Endothelial cell of umbilical vein (primary cell): ENCODE data around the gene ALS2. TPM values are rescaled to one million over a fixed set of nuclear protein-coding genes. Genes with fewer than 3 reads are reported as not detected.

Experiments used
- BruUV-seq: library from RNA; stranded (reverse); fragments of 400-500 nt; replicated peaks from 2 replicates; lab custom pipeline; 2021; lab: Mats Ljungman, UMichigan
- CTCF ChIA-PET: fragments of 300-600, 350-600 bp; sonication (Branson Sonifier 250); formaldehyde crosslinking; loops from one replicate; lab custom pipeline; 2021; ENCODE audit warnings: antibody characterized with exemption, inconsistent platforms; lab: Charles Lee
- POLR2A ChIA-PET: fragments of 300-600, 350-600 bp; sonication (Branson Sonifier 250); formaldehyde crosslinking; loops from one replicate; lab custom pipeline; 2021; ENCODE audit warnings: antibody characterized with exemption, inconsistent platforms; lab: Charles Lee
- DNase-seq: peaks from one replicate; pipeline ENCODE4 v3.0.0-alpha.2; 2011; ENCODE audit warnings: low read depth, low spot score
- FAIRE-seq: peaks from 2 replicates; lab custom pipeline; 2011; peaks lifted over from hg19 to GRCh38; lab: Jason Lieb, UNC
- H2AFZ ChIP-seq: 2 replicates; pipeline ENCODE4 v1.6.0; 2012; ENCODE audit warnings: low read depth, low read length, control low read depth, inconsistent platforms
- H3K27ac ChIP-seq: 2 replicates; pipeline ENCODE4 v1.5.1; 2011; ENCODE audit warnings: low read depth, mild to moderate bottlenecking, control low read depth, low read length, moderate library complexity; ENCODE audit not compliant: insufficient read depth
- H3K27me3 ChIP-seq, 2 experiments: 2 replicates each; pipeline versions ENCODE4 v1.6.0 to v1.6.1; 2011; ENCODE audit warnings: low read length in 2 of 2, mixed read lengths in 1 of 2; ENCODE audit not compliant: control insufficient read depth in 2 of 2, insufficient read depth in 2 of 2
- H3K36me3 ChIP-seq, 2 experiments: 2 replicates in 1 of 2; 3 replicates in 1 of 2; pipeline ENCODE4 v1.5.1; 2011; ENCODE audit warnings: low read length in 2 of 2, mild to moderate bottlenecking in 1 of 2, moderate library complexity in 1 of 2; ENCODE audit not compliant: control insufficient read depth in 2 of 2, insufficient read depth in 2 of 2; ENCODE audit errors: extremely low read depth in 1 of 2
- H3K4me1 ChIP-seq: 3 replicates; pipeline ENCODE4 v1.5.1; 2011; ENCODE audit warnings: mild to moderate bottlenecking, low read length; ENCODE audit not compliant: control insufficient read depth, insufficient read depth; ENCODE audit errors: extremely low read depth
- H3K4me2 ChIP-seq: 2 replicates; pipeline ENCODE4 v1.6.1; 2011; ENCODE audit warnings: low read length, control low read depth, mixed read lengths; ENCODE audit not compliant: insufficient read depth
- H3K4me3 ChIP-seq, 3 experiments: fragments of 200-600 bp in 1 of 3; sonication (generic), shearing (Covaris generic) in 1 of 3; replicated peaks in 1 of 3; 2 replicates each; pipeline ENCODE4 v1.5.1; 2011 to 2016; ENCODE audit warnings: control low read depth in 3 of 3, low read length in 3 of 3, mild to moderate bottlenecking in 2 of 3, inconsistent platforms in 1 of 3, low read depth in 1 of 3, moderate library complexity in 1 of 3; ENCODE audit not compliant: insufficient read depth in 1 of 3
- H3K79me2 ChIP-seq: 2 replicates; pipeline ENCODE4 v1.6.0; 2012; ENCODE audit warnings: low read length, inconsistent platforms; ENCODE audit not compliant: control insufficient read depth, insufficient read depth
- H3K9ac ChIP-seq: replicated peaks from 2 replicates; pipeline ENCODE3; 2011; ENCODE audit warnings: low read length, control low read depth; ENCODE audit not compliant: insufficient read depth; ENCODE audit errors: extremely low read depth
- H3K9me1 ChIP-seq: replicated peaks from 3 replicates; pipeline ENCODE4 v1.6.0; 2011; ENCODE audit warnings: mild to moderate bottlenecking, low read length; ENCODE audit not compliant: control insufficient read depth, insufficient read depth; ENCODE audit errors: extremely low read depth
- H3K9me3 ChIP-seq: replicated peaks from 2 replicates; pipeline ENCODE4 v1.5.1; 2012; ENCODE audit warnings: low read length, inconsistent platforms; ENCODE audit not compliant: control insufficient read depth, insufficient read depth
- H4K20me1 ChIP-seq: replicated peaks from 2 replicates; pipeline ENCODE3; 2011; ENCODE audit warnings: mild to moderate bottlenecking, low read length; ENCODE audit not compliant: control insufficient read depth, insufficient read depth; ENCODE audit errors: extremely low read depth
- CTCF ChIP-seq, 2 donors: IDR thresholded peaks; 1 replicate in 1 of 2; 2 replicates in 1 of 2; pipeline ENCODE4 v1.5.1; 2011; ENCODE audit warnings: low read length in 2 of 2, mild to moderate bottlenecking in 2 of 2, moderate library complexity in 2 of 2, control low read depth in 1 of 2, inconsistent platforms in 1 of 2, low read depth in 1 of 2; ENCODE audit not compliant: insufficient read depth in 1 of 2; ENCODE audit errors: extremely low read depth in 1 of 2
- EZH2 ChIP-seq: IDR thresholded peaks from 2 replicates; pipeline ENCODE4 v1.6.1; 2012; ENCODE audit warnings: borderline replicate concordance, low read depth, mild to moderate bottlenecking, moderate library complexity, low read length, inconsistent platforms; ENCODE audit not compliant: severe bottlenecking
- FOS ChIP-seq: IDR thresholded peaks from 2 replicates; pipeline ENCODE4 v1.6.1; 2011; ENCODE audit warnings: mild to moderate bottlenecking, low read length, moderate library complexity, borderline replicate concordance; ENCODE audit not compliant: insufficient read depth
- GATA2 ChIP-seq: IDR thresholded peaks from 2 replicates; pipeline ENCODE4 v1.7.0; 2011; ENCODE audit warnings: low read depth, mild to moderate bottlenecking, moderate library complexity, mixed read lengths, low read length; ENCODE audit not compliant: insufficient read length, insufficient read depth
- JUN ChIP-seq: IDR thresholded peaks from 2 replicates; pipeline ENCODE4 v1.6.1; 2011; ENCODE audit warnings: borderline replicate concordance, low read depth; ENCODE audit not compliant: insufficient read length, insufficient read depth
- MAX ChIP-seq: IDR thresholded peaks from 2 replicates; pipeline ENCODE4 v1.6.1; 2011; ENCODE audit not compliant: insufficient read depth, insufficient read length
- MYC ChIP-seq: IDR thresholded peaks from one replicate; pipeline ENCODE4 v1.6.1; 2011; ENCODE audit warnings: mild to moderate bottlenecking, low read depth, low read length
- POLR2A ChIP-seq: IDR thresholded peaks from 2 replicates; pipeline ENCODE4 v1.6.1; 2012; ENCODE audit warnings: low read depth, mild to moderate bottlenecking, control low read depth, low read length
- POLR2AphosphoS5 ChIP-seq: IDR thresholded peaks from 2 replicates; pipeline ENCODE4 v1.6.1; 2012; ENCODE audit warnings: low read depth, mild to moderate bottlenecking, control low read depth, low read length, moderate library complexity; ENCODE audit not compliant: insufficient read depth
- dilution Hi-C: fragments of 300-500 bp; cut with MboI; formaldehyde crosslinking; loops from one replicate; pipeline ENCODE4 v1.15.0; 2019; ENCODE audit warnings: low sequenced_read_pairs; ENCODE audit not compliant: extremely low pct_ligation_motif_present
- intact Hi-C: fragments of 100-400 bp; cut with micrococcal nuclease; formaldehyde crosslinking; loops from one replicate; pipeline ENCODE4 v1.10.0; 2022
- polyA plus RNA-seq, 4 experiments: library from polyadenylated mRNA; depleted of rRNA in 3 of 4; stranded (reverse) in 3 of 4; unstranded in 1 of 4; fragments of >200 nt; gene quantifications; 2 replicates each; pipeline versions ENCODE4 v1.2.1 to v1.2.3, GENCODE V29; 2011 to 2012; ENCODE audit warnings: missing spikeins in 1 of 4
- total RNA-seq: library from RNA; stranded (reverse); gene quantifications from 2 replicates; pipeline ENCODE4 v1.2.3, GENCODE V29; 2021

ALS2 gene
- total and polyA plus RNA-seq, 2 donors (not counting 3 experiments of a cell fraction or from before 2014, with no cell fraction given), result 13.1 to 36.1 TPM

DNA sequence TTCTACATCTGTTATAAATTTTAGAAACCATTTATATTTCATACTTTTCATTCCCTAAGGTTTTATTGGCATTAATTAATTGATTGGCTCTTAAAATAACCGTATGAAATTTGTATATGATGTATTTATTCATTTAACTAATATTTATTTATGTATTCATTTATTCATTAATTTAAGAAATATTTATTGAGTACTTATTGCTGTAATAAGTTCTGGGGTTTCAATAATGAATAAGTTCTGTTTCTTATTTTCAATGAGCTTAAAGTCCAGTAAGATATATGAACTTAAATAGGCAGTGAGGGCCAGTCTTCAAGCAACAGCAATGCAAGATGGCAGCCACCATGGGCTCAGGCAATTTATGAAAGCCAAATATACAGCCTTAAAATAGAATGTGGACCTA lies 43.5 kb upstream of the ALS2 start:
- dilution Hi-C loops, result no loop called here

More for the DNA sequence above, 43.5 kb upstream of the ALS2 start:
- H3K4me3 ChIP-seq, result no peak overlapping the region
- ChIA-PET CTCF (no interaction called here), POLR2A (no interaction called here)
- intact Hi-C loops, result no loop called here
- no TSS peak for BruUV-seq
- H3K4me2 ChIP-seq, result no peak overlapping the region
- no peaks in the 10 kb centered on the region for H3K4me1 ChIP-seq
- H3K27ac ChIP-seq, result no peak overlapping the region
- peaks cover 11 to 16% of the 10 kb centered on the region in 2 experiments for H3K27me3 ChIP-seq
- H3K36me3 ChIP-seq, result no peaks in the 10 kb centered on the region
- no peak overlapping the region for H2AFZ ChIP-seq
- DNase-seq (no peak), FAIRE-seq (no peak)
- H3K79me2 ChIP-seq, result no peaks in the 10 kb centered on the region
- no peaks in the 10 kb centered on the region for H3K9me1 ChIP-seq
- H3K9me3 ChIP-seq, result no peaks in the 10 kb centered on the region
- TF ChIP-seq GATA2 (no peak), FOS (no peak), MYC (no peak), EZH2 (no peak), MAX (no peak), CTCF (IDR thresholded peaks at IDR 0.05; ENCODE audit: extremely low read depth in 1 of 2, insufficient read depth in 1 of 2, low read depth in 1 of 2, low read length in 2 of 2) (no peak), POLR2AphosphoS5 (no peak), POLR2A (no peak), JUN (no peak)
- no peak overlapping the region for H3K9ac ChIP-seq
- H4K20me1 ChIP-seq, result no peaks in the 10 kb centered on the region
